K562 (cell line): ENCODE data around the gene TRA2B. TPM values are rescaled to one million over a fixed set of nuclear protein-coding genes. Genes with fewer than 3 reads are reported as not detected.

ENCODE experiments used
- ATAC-seq: fragments of 200-7000 bp; cut with Tn5 transposase; 3 replicates; pipeline ENCODE4 v1.9.1; 2020; ENCODE audit warnings: moderate library complexity
- BruUV-seq: library from RNA; stranded (reverse); fragments of 400-500 nt; replicated peaks from 2 replicates; lab custom pipeline; 2021; lab: Mats Ljungman, UMichigan
- CTCF ChIA-PET: fragments of 300-600 bp; formaldehyde crosslinking; extraction: SDS; loops from one replicate; lab custom pipeline; 2021; ENCODE audit warnings: low intra/inter-chr PET ratio; lab: Yijun Ruan, JAX
- POLR2A ChIA-PET: fragments of 300-600, 350-650 bp; sonication (Branson Sonifier 250); formaldehyde crosslinking; extraction: SDS; loops from one replicate; lab custom pipeline; 2021; ENCODE audit warnings: antibody characterized with exemption, inconsistent platforms; lab: Yijun Ruan, JAX
- DNase-seq, 4 experiments: peaks; one replicate each; pipeline versions ENCODE4 v3.0.0 to v3.0.0-alpha.2; 2011 to 2018; ENCODE audit warnings: low spot score in 3 of 4, mixed read lengths in 3 of 4; ENCODE audit errors: extremely low read depth in 1 of 4
- FAIRE-seq: peaks from 2 replicates; lab custom pipeline; 2011; peaks lifted over from hg19 to GRCh38; lab: Jason Lieb, UNC
- H2AFZ ChIP-seq: 2 replicates; pipeline ENCODE4 v1.6.0; 2011; ENCODE audit warnings: low read depth, low read length, control low read depth, inconsistent platforms
- H3K27ac ChIP-seq: fragments of 200-600 bp; 3 replicates; pipeline ENCODE4 v1.8.0; 2011; ENCODE audit warnings: low read depth, mild to moderate bottlenecking, control low read depth, inconsistent platforms, low read length, moderate library complexity, mixed read lengths; ENCODE audit errors: extremely low read depth
- H3K27me3 ChIP-seq, 2 experiments: fragments of 300-600 bp in 1 of 2; 2 replicates in 1 of 2; 3 replicates in 1 of 2; pipeline versions ENCODE4 v1.6.0 to v1.8.0; 2011; ENCODE audit warnings: inconsistent platforms in 2 of 2, low read length in 2 of 2, mild to moderate bottlenecking in 1 of 2, mixed read lengths in 1 of 2, moderate library complexity in 1 of 2; ENCODE audit not compliant: control insufficient read depth in 2 of 2, insufficient read depth in 2 of 2
- H3K36me3 ChIP-seq: fragments of 300-600 bp; 3 replicates; pipeline ENCODE4 v1.8.0; 2011; ENCODE audit warnings: mild to moderate bottlenecking, low read length, inconsistent platforms; ENCODE audit not compliant: control insufficient read depth, insufficient read depth
- H3K4me1 ChIP-seq, 2 experiments: fragments of 200-600 bp in 1 of 2; replicated peaks in 1 of 2; 2 replicates in 1 of 2; 3 replicates in 1 of 2; pipeline versions ENCODE4 v1.5.1 to v1.8.0; 2011; ENCODE audit warnings: inconsistent platforms in 2 of 2, low read length in 2 of 2, mild to moderate bottlenecking in 1 of 2, mixed read lengths in 1 of 2, moderate library complexity in 1 of 2; ENCODE audit not compliant: control insufficient read depth in 2 of 2, insufficient read depth in 2 of 2
- H3K4me2 ChIP-seq: 2 replicates; pipeline ENCODE4 v1.6.1; 2011; ENCODE audit warnings: low read length, control low read depth, inconsistent platforms, mixed read lengths; ENCODE audit not compliant: insufficient read depth
- H3K4me3 ChIP-seq: fragments of 200-600 bp; sonication (generic), shearing (Covaris generic); 2 replicates; pipeline ENCODE4 v1.5.1; 2016; ENCODE audit warnings: control low read depth, inconsistent platforms
- H3K79me2 ChIP-seq: fragments of 200-600 bp; 3 replicates; pipeline ENCODE4 v1.8.0; 2011; ENCODE audit warnings: low read length, inconsistent platforms; ENCODE audit not compliant: control insufficient read depth, insufficient read depth
- H3K9ac ChIP-seq, 2 experiments: 2 replicates each; pipeline versions ENCODE4 v1.6.0 to v1.6.1; 2011; ENCODE audit warnings: low read depth in 2 of 2, low read length in 2 of 2, control low read depth in 1 of 2, inconsistent platforms in 1 of 2, mild to moderate bottlenecking in 1 of 2, mixed read lengths in 1 of 2; ENCODE audit not compliant: insufficient read depth in 1 of 2
- H3K9me1 ChIP-seq: one replicate; pipeline ENCODE4 v1.6.0; 2011; ENCODE audit warnings: inconsistent platforms, mild to moderate bottlenecking, low read length, moderate library complexity; ENCODE audit not compliant: control insufficient read depth, insufficient read depth
- H3K9me3 ChIP-seq: replicated peaks from 2 replicates; pipeline ENCODE4 v1.5.1; 2011; ENCODE audit warnings: low read depth, low read length, inconsistent platforms; ENCODE audit not compliant: control insufficient read depth, insufficient read depth
- H4K20me1 ChIP-seq: replicated peaks from 2 replicates; pipeline ENCODE4 v1.6.1; 2011; ENCODE audit warnings: low read length, inconsistent platforms, mixed read lengths; ENCODE audit not compliant: control insufficient read depth, insufficient read depth
- CBFA2T3 ChIP-seq: fragments of 450-650 bp; IDR thresholded peaks from 2 replicates; pipeline ENCODE4 v1.6.1; 2017
- ZNF23 ChIP-seq: fragments of 250-450 bp; sonication (Bioruptor Pico); IDR thresholded peaks from 2 replicates; pipeline ENCODE4 v1.4.0; 2020; ENCODE audit warnings: mild to moderate bottlenecking
- WGBS: fragments of 100-300 bp; shearing (Covaris generic); methylation state at CpG from one replicate; pipeline ENCODE4 v1.1.6; 2016; ENCODE audit warnings: low coverage, mixed read lengths; ENCODE audit not compliant: insufficient coverage; ENCODE audit errors: missing lambda C conversion rate; 5-methylcytosine and 5-hydroxymethylcytosine counted together
- in situ Hi-C: fragments of 300-500 bp; cut with MboI; formaldehyde crosslinking; loops from 4 replicates; pipeline ENCODE4 v1.15.0; 2018; ENCODE audit warnings: inconsistent platforms, mixed read lengths
- intact Hi-C: fragments of 100-400 bp; cut with micrococcal nuclease; formaldehyde crosslinking; loops from 2 replicates; pipeline ENCODE4 v1.14.2; 2022
- polyA plus RNA-seq, 8 experiments: library from polyadenylated mRNA; depleted of rRNA in 4 of 8; stranded (reverse) in 5 of 8; unstranded in 3 of 8; fragments of >200 nt; fragmentation: Nextera tagmentation in 2 of 8; fragmentation: Illumina TruSeq in 1 of 8; extraction: Ambion mirVana in 2 of 8; extraction: Trizol in 1 of 8; gene quantifications; 2 replicates each; pipeline versions ENCODE4 v1.2.1 to v1.2.3, GENCODE V29; 2011 to 2014; ENCODE audit warnings: inconsistent platforms in 1 of 8, missing spikeins in 1 of 8
- total RNA-seq, 7 experiments: library from RNA; depleted of rRNA in 6 of 7; stranded (reverse); fragments of >200 nt in 6 of 7; fragmentation: Illumina TruSeq in 2 of 7; extraction: Trizol in 2 of 7; gene quantifications; 2 replicates each; pipeline versions ENCODE4 v1.2.1 to v1.2.3, GENCODE V29; 2011 to 2021; ENCODE audit warnings: low replicate concordance in 1 of 7

Gene TRA2B
- total and polyA plus RNA-seq, 9 of the 15 experiments (the other 6 are each of a cell fraction or from before 2014, with no cell fraction given), result 105 to 411 (median 278) TPM

DNA sequence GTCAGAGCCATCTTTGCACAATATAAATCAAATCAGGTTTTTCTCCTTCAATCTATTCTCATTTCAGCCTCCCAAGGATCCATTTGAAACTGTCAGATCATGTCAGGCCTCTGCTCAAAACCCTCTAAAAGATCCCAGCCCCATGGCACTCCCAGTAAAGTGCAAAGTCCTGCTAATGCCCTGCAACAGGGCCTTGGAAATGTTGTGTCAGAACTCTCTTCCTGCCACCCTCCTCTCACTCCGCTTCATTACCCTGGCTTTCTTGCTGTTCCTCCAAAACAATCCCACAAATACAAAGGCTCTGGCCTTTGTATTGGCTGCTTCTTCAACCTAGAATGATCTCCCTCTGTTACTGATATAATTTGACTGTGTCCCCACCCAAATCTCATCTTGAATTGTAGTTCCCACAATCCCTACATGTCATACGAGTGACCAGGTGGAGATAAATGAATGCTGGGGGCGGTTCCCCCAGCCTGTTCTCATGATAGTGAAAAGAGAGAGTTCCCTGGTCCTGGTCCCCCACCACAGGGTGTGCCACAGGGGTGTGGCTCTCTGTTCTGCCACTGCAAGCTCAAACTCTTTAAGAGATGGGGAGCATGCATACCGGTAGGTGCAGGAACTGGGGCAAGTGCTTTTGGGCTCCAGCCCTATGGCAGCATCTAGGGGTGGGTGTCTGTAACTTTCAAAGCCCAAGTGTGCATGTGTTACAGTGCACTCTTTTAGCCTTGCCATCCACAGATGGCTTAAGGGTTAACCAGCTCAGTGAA is 22.9 kb upstream of the TRA2B start:
- peak overlapping the region; percentile 75 for H2AFZ ChIP-seq
- ATAC-seq, result peak; percentile 34
- H3K79me2 ChIP-seq, result no peaks in the 10 kb centered on the region
- DNase-seq, result peak in 1 of 4 experiments; percentile 28
- peak overlapping the region; percentile 32; the same call in 1 of the 2 replicates for H3K4me2 ChIP-seq
- in situ Hi-C loops (no loop called here), intact Hi-C loops (no loop called here)
- no TSS peak for BruUV-seq
- 0 out of 2 replicates have a peak, but pooled peaks cover 2% of the 10 kb centered on the region for H3K9me3 ChIP-seq
- POLR2A ChIA-PET, result interaction anchor here (1.6 to 2.4 kb wide), 2 partner anchors 17 to 23 kb away, joined by 4 to 13 read pairs; partner anchors contain the start of gene TRA2B
- H3K9me1 ChIP-seq, result no peaks in the 10 kb centered on the region
- TF ChIP-seq CBFA2T3 (peak; percentile 27; the same call in 1 of the 2 replicates), ZNF23 (CRISPR knock-in tag) (no peak)
- CTCF ChIA-PET, result no interaction called here
- H4K20me1 ChIP-seq, result no peaks in the 10 kb centered on the region
- no peaks in the 10 kb centered on the region for H3K27me3 ChIP-seq
- 32% methylated on average over 4 of the region's 4 CpGs for WGBS
- H3K4me3 ChIP-seq, result no peak overlapping the region
- H3K27ac ChIP-seq, result peak overlapping the region; percentile 57; the same call in 1 of the 3 replicates
- H3K4me1 ChIP-seq, result peaks cover 3 to 10% of the 10 kb centered on the region in 2 experiments; a peak in 2 of 5 replicates
- FAIRE-seq, result no peak
- H3K9ac ChIP-seq, result no peak overlapping the region
- no peaks in the 10 kb centered on the region for H3K36me3 ChIP-seq
